Right renal pelvis (tissue), 4 donors: ENCODE measurements around the gene AQP12A. TPM values are rescaled to one million over a fixed set of nuclear protein-coding genes. Genes with fewer than 3 reads are reported as not detected.

Source experiments
- DNase-seq, 4 donors: peaks; one replicate each; pipeline ENCODE4 v3.0.0-alpha.2; 2013; ENCODE audit warnings: low read depth in 4 of 4, low spot score in 3 of 4, missing footprints in 1 of 4
- polyA plus RNA-seq, 4 donors: library from polyadenylated mRNA; unstranded; fragments of 120-200 nt; gene quantifications; one replicate each; pipeline ENCODE4 v1.2.1, GENCODE V29; 2013; ENCODE audit not compliant: insufficient read length in 4 of 4

Gene AQP12A
- polyA plus RNA-seq, 4 donors, result 0.97 to 1.6 (median 1.0) TPM; not detected in 1

DNA sequence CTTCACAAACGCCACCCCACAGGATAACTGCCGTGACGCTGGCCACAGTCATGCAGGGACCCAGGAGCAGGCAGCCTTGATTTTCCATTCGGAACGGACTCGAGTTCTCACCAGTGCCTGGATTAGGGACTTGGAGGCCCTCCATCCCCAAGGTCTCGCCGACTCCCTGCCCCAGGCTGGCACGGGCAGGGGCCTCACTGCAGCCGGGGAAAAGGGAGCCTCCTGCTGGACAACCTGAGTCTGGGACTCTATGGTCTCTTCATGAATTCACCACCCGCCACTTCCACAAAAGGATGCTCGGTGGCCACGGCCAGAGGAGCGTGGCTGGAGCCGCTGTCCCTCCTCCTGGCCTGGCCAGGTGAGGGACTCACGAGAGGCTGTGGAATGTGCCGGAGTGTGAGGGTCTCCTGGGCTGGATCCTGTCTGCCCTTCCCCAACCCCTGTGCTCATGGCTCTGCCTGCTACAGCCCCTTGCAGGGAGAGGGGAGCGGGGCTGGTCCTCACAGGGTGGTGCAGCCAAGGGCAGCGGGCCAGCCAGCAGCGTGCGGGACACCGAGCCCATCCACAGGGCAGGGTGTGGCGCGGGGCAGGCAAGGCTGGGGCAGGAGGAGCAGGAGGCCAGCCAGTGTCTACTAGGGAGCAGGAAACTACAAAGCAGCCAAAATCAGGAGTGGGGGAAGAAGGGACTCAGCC is 42.3 kb downstream of the AQP12A start:
- no peak for DNase-seq

DNA sequence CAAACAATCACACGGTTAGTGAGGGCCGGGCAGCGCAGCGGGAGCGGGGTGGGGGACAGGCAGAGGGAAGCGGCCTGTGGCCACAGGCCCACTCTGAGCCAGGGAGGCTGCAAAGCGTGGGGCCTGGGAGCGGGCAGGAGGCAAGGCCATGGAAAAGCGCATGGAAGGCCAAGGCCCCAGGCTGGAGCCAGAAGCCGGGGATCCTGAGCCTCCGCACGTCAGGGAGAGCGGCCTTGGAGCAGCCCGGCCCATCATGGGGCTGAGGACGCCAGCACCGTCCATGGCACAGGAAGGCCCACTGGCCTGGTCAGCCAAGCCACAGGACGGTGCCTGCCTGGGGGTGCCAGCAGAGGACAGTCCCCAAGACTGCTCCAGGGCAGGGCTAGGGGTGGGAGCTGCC is 43.1 kb downstream of the AQP12A start:
- DNase-seq, result no peak

DNA sequence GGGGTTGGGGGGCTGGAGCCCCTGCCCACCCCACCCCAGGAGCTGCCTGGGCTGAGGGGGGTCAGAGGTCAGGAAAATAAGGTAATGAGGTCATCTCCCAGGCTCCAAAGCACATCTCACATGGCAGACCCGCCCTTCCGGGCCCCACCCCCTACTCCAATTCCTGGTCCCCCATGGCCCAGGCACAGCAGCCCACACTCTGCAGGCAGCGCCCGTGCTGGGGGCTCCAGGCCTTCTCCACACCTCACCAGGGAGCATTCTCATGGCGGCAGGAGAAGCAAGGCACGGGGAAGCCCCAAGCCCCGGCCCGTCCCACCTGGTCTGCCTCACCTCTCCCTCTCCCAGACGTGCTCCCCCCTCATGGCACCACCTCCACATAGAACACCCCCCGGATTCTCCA is 43.8 kb downstream of the AQP12A start:
- DNase-seq, result no peak

DNA sequence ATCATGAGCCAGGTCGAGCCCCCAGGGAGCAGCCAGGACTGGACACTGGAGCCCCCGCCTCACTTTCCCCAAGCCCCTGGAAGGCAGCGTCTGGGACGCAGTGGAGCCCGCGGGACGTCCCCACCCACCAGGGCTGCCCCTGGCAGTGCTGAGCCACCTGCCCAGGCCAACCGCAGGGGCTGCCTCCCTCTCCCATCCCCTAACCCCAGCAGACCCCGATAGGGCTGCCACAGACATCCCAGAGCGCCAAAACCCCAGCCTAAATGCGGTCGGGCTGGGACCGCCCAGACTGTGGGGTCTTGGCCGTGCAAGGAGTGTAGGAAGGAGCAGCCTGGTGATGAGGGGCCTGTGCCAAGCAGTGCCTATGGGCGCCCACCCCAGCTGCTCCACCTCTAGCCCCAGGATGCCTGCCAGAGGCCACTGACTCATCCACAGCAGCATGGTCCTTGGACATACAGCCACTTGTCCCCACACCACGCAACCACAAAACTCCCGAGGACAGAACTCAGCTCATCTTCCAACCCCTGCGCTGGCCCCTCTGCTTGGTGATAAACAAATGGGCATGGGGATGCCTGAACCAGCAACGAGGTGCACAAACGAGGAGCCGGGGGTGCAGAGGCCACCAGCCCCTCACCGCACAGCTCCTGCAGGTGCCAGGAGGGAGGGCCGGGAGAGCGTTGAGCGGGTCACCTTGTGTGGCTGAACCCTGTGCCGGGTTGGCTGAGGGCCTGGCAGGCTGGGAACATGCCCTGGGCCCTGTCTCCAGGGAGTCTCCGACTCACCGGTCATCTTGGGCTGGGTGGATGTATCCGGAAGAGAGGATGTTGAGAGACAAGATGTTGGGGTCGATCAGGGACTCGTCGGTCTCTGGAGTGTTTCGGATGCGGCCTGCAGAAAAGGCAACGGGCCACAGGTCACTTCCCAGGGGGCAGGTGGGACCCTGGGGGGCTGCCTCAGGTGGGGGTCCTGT is 44.9 kb downstream of the AQP12A start:
- DNase-seq, result no peak

DNA sequence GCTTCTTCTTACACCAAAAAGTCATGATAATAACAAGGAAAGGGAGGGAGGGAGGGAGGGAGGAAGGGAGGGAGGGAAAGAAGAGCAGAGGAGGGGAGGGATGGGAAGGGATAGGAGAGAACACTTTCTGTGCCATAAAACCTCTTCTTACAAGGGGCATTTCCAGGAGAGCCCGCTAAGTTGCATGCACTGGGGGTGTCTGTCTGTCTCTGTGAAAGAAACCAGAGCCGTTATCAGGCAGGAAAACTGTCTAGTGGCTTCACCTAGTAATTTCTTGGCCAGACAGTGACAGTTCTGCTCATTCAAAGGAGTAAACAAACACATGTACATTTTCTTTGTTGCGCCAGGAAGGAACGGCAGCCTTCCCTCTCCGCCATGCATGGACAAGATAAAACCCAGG is 45.8 kb downstream of the AQP12A start:
- DNase-seq, result no peak

DNA sequence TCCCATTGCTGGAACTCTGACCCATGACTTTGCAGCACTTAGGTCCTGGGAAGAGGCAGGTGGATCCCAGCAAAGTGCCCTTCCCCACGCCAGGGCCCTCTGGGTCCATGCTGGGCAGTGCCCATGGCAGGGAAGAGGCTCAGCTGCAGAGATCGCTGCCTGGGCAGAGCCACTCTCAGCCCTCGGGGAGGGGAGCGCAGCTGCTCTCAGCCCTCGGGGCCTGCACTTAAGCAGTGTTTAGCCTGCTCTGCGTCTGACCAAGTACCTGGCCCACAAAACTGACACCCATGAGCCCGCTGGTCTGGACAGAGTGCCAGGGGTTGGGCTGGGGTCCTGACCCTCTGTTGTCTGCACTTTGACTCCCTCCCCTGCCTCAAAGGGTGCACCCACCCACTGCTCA is 46.3 kb downstream of the AQP12A start:
- no peak for DNase-seq

DNA sequence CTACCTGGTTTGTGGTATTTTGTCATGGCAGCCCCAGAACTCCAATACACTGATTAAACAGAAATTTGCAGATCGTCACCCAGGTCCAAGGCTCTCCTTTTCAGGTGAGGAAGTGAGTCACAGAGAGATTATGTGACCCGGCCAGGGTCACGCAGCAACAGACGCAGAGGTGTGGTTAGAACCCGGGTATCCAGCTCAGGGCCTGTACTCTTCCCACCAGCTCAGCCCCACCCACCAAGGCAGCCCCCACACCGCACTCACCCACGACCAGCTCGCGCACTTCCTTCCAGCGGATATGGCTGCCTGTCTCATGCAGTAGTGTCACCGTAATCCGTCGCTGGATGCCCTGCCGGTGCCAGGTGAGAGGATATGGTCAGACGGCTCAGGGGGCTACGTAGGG is 48.1 kb downstream of the AQP12A start:
- no peak for DNase-seq

DNA sequence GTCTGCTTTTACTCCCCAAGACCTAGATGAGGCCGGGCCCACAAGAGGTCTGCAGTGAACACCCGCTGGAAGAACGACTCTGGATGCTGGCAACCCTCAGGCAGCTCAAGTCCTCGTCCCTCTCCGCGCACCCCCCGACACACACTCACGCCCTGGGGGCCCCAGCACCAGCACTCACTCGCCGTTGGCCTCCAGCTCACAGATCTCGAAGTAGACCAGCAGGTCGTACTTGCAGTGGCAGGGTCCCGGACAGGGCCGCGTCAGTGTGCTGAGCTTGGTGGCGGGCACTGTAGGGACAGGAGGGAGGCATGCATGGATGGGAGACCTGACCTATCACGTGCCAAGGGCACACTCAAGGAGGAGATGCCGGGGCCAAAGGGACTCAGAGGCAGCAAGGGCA is 49.4 kb downstream of the AQP12A start:
- no peak for DNase-seq

DNA sequence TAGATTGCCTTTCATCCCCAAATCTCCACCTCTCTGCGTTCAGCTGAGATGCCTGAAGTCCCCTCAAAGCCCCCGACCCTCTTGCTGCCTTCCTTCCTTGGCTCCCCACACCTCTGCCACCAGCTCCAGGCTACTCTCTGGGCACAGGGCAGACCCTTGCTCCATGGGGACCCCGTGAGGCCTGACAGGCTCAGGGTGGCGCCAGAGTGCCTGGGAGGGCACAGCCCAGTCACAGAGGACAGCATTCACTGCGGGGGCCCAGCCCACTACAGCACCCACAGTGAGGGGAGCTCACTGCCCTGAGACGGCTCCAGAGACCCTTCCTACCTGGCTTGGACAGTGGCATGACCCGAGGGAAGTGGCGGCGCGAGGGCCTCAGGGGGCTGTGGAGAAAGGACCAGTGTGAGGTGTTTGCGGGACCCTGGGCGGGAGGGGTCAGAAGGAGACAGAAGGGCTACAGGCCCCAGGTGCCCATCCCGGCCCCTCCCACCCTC is 51.0 kb downstream of the AQP12A start:
- no peak for DNase-seq

DNA sequence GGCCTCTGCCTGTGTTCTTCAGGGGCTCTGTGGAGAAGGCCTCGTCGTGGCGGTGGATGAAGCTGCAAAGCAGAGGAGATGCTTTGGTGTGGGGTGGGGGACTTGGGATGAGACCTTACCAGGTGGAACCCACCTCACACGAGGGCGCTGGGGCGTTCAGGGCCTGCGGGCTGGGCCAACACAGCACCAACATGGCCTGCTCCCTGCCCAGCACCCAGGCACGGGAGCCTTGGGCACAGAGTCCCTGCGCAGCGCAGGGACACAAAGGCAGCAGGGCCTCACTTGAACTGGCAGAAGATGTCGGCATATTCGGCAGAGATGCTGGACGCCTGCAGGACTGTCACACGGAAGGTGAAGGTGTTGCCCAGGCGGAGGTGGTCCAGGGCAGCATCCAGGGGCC is 53.8 kb downstream of the AQP12A start:
- DNase-seq, result no peak

DNA sequence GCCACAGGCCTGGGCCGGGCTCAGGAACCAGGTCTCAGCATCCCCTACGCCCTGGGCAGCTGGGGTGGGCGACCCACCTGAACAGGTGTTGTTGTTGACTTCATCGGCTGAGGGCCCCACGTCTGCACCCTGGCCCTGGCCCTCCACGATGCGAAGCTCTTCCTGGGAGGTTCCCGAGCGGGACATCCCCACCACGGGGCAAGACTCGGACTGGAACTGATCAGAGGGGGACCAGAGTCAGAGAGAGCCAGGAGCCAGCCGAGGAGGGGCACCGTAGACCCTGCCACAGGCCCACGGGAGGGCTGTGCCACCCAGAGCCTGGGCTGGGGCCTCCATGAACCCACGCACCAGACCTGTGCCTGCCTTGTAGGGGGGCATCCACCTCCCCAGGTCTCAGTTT is 54.3 kb downstream of the AQP12A start:
- DNase-seq, result no peak

DNA sequence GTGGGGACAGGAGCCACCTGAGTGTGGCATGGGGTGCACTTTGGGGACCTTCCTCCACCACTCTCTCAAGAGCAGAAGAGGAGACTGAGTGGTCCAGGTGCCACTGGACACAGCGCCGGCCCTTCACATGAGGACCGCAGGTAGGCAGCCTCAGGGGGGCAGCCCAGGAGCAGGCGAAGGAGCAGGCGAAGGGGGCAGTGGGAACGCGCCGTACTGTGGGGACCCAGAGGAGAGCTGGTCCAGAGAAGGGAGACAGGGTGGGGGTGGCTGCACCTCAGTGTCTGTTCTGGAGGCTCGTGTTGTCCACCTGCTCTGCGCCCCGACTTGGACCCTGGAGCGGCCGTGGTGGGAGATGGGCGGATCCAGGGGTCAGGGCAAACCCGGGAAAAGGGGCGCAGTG is 55.0 kb downstream of the AQP12A start:
- no peak for DNase-seq

DNA sequence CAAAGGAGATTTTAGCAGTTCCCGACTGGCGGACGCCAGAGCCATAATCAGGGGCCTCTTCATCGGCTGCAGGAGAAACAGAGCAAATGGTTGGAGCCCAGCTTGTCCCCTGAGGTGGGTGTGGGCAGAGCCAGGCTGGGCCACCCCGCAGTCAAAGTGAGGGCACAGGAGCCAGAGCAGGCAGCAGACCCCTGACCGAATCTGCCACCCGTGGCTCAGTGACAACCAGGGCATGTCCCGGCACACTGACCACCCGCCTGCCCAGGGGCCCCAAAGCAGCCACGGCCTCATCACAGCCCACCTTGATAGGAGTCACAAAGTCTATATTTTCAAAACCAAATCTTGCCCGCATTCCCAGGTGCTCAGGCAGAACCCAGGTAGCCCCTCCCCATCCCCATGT is 55.6 kb downstream of the AQP12A start:
- DNase-seq, result no peak

Other genes with a start within 250 kb of the AQP12A start
- 10 to 100 TPM in 3 of 4 donors, 1 to 10 TPM in 1; 9.6 to 14.5 (median 10.9) TPM for gene ANKMY1, start 133.9 kb upstream of the AQP12A start, polyA plus RNA-seq
- gene DUSP28, start 131.5 kb upstream of the AQP12A start, polyA plus RNA-seq, result 1 to 10 TPM; 6.3 to 9.6 (median 8.1) TPM
- gene RNPEPL1, start 123.4 kb upstream of the AQP12A start, polyA plus RNA-seq, result 10 to 100 TPM; 26.2 to 38.7 (median 28.3) TPM
- gene CAPN10, start 105.1 kb upstream of the AQP12A start, polyA plus RNA-seq, result 10 to 100 TPM; 21.3 to 33.1 (median 21.7) TPM
- 1 to 10 TPM; 1.5 to 1.9 (median 1.6) TPM for gene GPR35, start 66.4 kb upstream of the AQP12A start, polyA plus RNA-seq
- gene AQP12B, start 9.0 kb upstream of the AQP12A start, polyA plus RNA-seq, result 1 to 10 TPM in 2 of 4 donors, under 1 TPM in 2; 0.18 to 1.5 (median 0.70) TPM
- 10 to 100 TPM in 3 of 4 donors, 1 to 10 TPM in 1; 9.8 to 13.9 (median 11.5) TPM for gene KIF1A, start 128.4 kb downstream of the AQP12A start, polyA plus RNA-seq
- under 1 TPM in 3 of 4 donors, not detected in 1; 0.10 to 0.21 (median 0.16) TPM for gene AGXT, start 177.0 kb downstream of the AQP12A start, polyA plus RNA-seq
- 1 to 10 TPM; 1.4 to 2.9 (median 2.1) TPM for gene MAB21L4, start 204.3 kb downstream of the AQP12A start, polyA plus RNA-seq
- under 1 TPM in 3 of 4 donors, not detected in 1; 0.03 to 0.13 (median 0.05) TPM for gene CROCC2, start 214.5 kb downstream of the AQP12A start, polyA plus RNA-seq